Body of pancreas (tissue), 4 donors: Measurements from ENCODE around the gene GRIA4.
"Not testable (repeated sequence)": the region's sequence is repeated elsewhere in the genome, so short reads cannot be mapped to it uniquely, and the experiment has no call there.

ENCODE experiments used
- POLR2A ChIP-seq, 3 donors: fragments of 450-650 bp; IDR thresholded peaks; one replicate each; pipeline ENCODE4 v1.6.1; 2016; ENCODE audit warnings: antibody characterized with exemption in 3 of 3, mild to moderate bottlenecking in 2 of 3
- TF ChIP-seq, protein P1 (sequence below), 7 experiments: fragments of 450-650 bp in 4 of 7; fragments of 200-600 bp in 3 of 7; sonication (generic) in 3 of 7; IDR thresholded peaks; one replicate each; pipeline ENCODE4 v1.5.1; 2016 to 2019; ENCODE audit warnings: antibody characterized with exemption in 7 of 7

DNA sequence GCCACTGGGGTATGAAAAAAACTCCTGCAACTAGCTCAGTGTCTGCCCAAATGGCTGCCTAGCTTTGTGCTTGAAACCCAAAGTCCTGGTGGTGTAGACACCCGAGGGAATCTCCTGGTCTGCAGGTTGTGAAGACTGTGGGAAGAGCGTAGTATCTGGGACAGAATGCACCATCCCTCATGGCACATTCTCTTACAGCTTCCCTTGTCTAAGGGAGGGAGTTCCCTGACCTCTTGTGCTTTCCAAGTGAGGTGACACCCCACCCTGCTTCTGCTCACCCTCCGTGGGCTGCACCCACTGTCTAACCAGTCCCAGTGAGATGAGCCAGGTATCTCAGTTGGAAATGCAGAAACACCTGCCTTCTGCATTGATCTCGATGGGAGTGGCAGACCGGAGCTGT lies 269.1 kb downstream of the GRIA4 start:
- not testable (repeated sequence) for TF ChIP-seq POLR2A (IDR thresholded peaks at IDR 0.05)
- TF ChIP-seq, protein P1, sequence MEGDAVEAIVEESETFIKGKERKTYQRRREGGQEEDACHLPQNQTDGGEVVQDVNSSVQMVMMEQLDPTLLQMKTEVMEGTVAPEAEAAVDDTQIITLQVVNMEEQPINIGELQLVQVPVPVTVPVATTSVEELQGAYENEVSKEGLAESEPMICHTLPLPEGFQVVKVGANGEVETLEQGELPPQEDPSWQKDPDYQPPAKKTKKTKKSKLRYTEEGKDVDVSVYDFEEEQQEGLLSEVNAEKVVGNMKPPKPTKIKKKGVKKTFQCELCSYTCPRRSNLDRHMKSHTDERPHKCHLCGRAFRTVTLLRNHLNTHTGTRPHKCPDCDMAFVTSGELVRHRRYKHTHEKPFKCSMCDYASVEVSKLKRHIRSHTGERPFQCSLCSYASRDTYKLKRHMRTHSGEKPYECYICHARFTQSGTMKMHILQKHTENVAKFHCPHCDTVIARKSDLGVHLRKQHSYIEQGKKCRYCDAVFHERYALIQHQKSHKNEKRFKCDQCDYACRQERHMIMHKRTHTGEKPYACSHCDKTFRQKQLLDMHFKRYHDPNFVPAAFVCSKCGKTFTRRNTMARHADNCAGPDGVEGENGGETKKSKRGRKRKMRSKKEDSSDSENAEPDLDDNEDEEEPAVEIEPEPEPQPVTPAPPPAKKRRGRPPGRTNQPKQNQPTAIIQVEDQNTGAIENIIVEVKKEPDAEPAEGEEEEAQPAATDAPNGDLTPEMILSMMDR (IDR thresholded peaks at IDR 0.05): not testable (repeated sequence)
